WERI-Rb-1 (cell line): ENCODE results near the gene CDH18.
A peak's percentile ranks its signal among the peaks of the same experiment; 100 is the strongest.
"Not testable (repeated sequence)": the region's sequence is repeated elsewhere in the genome, so short reads cannot be mapped to it uniquely, and the experiment has no call there.

Experiments
- DNase-seq: peaks from one replicate; pipeline ENCODE4 v3.0.0-alpha.2; 2020
- H3K27ac ChIP-seq: fragments of 250-450 bp; sonication (Bioruptor Pico); 2 replicates; pipeline ENCODE4 v1.5.1; 2020; ENCODE audit warnings: mild to moderate bottlenecking, moderate library complexity
- H3K27me3 ChIP-seq: fragments of 250-450 bp; sonication (Bioruptor Pico); 2 replicates; pipeline ENCODE4 v1.5.1; 2021; ENCODE audit warnings: mild to moderate bottlenecking, low read depth, moderate library complexity; ENCODE audit not compliant: insufficient read depth, severe bottlenecking
- H3K36me3 ChIP-seq: fragments of 250-450 bp; sonication (Bioruptor Pico); 2 replicates; pipeline ENCODE4 v1.5.1; 2020; ENCODE audit warnings: mild to moderate bottlenecking, moderate library complexity
- H3K4me3 ChIP-seq: 2 replicates; pipeline ENCODE4 v1.5.1; 2011; ENCODE audit warnings: low read depth, mild to moderate bottlenecking, control low read depth, low read length
- H3K9me3 ChIP-seq: fragments of 250-450 bp; sonication (Bioruptor Pico); 2 replicates; pipeline ENCODE4 v1.5.1; 2021; ENCODE audit warnings: mild to moderate bottlenecking, moderate library complexity; ENCODE audit not compliant: severe bottlenecking
- CTCF ChIP-seq: IDR thresholded peaks from 2 replicates; pipeline ENCODE4 v1.5.1; 2011; ENCODE audit warnings: low read depth, mild to moderate bottlenecking, control low read depth, inconsistent platforms, low read length

CDH18 gene

GRCh38 chr5:19806756-19807155 is 181.2 kb downstream of the CDH18 start:
- no peak for DNase-seq
- H3K27ac ChIP-seq = no peak overlapping the region
- TF ChIP-seq CTCF = no peak
- no peak overlapping the region for H3K4me3 ChIP-seq
- H3K36me3 ChIP-seq = no peaks in the 10 kb centered on the region
- no peaks in the 10 kb centered on the region for H3K27me3 ChIP-seq
- no peaks in the 10 kb centered on the region for H3K9me3 ChIP-seq

- no peaks in the 10 kb centered on the region for H3K27me3 ChIP-seq
- H3K27ac ChIP-seq = no peak overlapping the region
- H3K36me3 ChIP-seq = no peaks in the 10 kb centered on the region
- no peak for DNase-seq
- no peak for TF ChIP-seq CTCF
- no peak overlapping the region for H3K4me3 ChIP-seq
- H3K9me3 ChIP-seq = no peaks in the 10 kb centered on the region
Measured at GRCh38 chr5:19802686-19803085, 185.3 kb downstream of the CDH18 start.

GRCh38 chr5:19795218-19795617 is 192.8 kb downstream of the CDH18 start:
- peak; percentile 45 for DNase-seq
- H3K9me3 ChIP-seq = no peaks in the 10 kb centered on the region
- no peaks in the 10 kb centered on the region for H3K36me3 ChIP-seq
- no peak overlapping the region for H3K27ac ChIP-seq
- peak; percentile 68 for TF ChIP-seq CTCF
- no peak overlapping the region for H3K4me3 ChIP-seq
- H3K27me3 ChIP-seq = no peaks in the 10 kb centered on the region

GRCh38 chr5:19790829-19791466 is 197.1 kb downstream of the CDH18 start:
- Histone ChIP-seq H3K27ac (no peak overlapping the region), H3K4me3 (no peak overlapping the region), H3K9me3 (no peaks in the 10 kb centered on the region), H3K27me3 (no peaks in the 10 kb centered on the region), H3K36me3 (no peaks in the 10 kb centered on the region)
- DNase-seq = no peak
- TF ChIP-seq CTCF = no peak

GRCh38 chr5:19782566-19782965 is 205.4 kb downstream of the CDH18 start:
- Histone ChIP-seq H3K36me3 (no peaks in the 10 kb centered on the region), H3K27me3 (no peaks in the 10 kb centered on the region), H3K4me3 (no peak overlapping the region), H3K9me3 (no peaks in the 10 kb centered on the region), H3K27ac (no peak overlapping the region)
- no peak for DNase-seq
- no peak for TF ChIP-seq CTCF

GRCh38 chr5:19777363-19777762 is 210.6 kb downstream of the CDH18 start:
- no peaks in the 10 kb centered on the region for H3K36me3 ChIP-seq
- no peak for DNase-seq
- TF ChIP-seq CTCF = no peak
- no peak overlapping the region for H3K4me3 ChIP-seq
- no peak overlapping the region for H3K27ac ChIP-seq
- H3K9me3 ChIP-seq = no peaks in the 10 kb centered on the region
- H3K27me3 ChIP-seq = no peaks in the 10 kb centered on the region

- not testable (repeated sequence) for H3K36me3 ChIP-seq, DNase-seq
Measured at GRCh38 chr5:19776886-19777285, 211.1 kb downstream of the CDH18 start.

More at GRCh38 chr5:19776886-19777285, 211.1 kb downstream of the CDH18 start:
- not testable (repeated sequence) for H3K27ac ChIP-seq, H3K4me3 ChIP-seq, H3K9me3 ChIP-seq, H3K27me3 ChIP-seq
